MM.1S (cell line): Measurements from ENCODE around the gene PRDX2.

Source experiments
- EZH2 ChIP-seq: fragments of 300-600 bp; sonication (generic); optimal IDR thresholded peaks from 2 replicates; pipeline ENCODE3; 2017; ENCODE audit warnings: low read depth, mild to moderate bottlenecking, antibody characterized with exemption, low read length, mixed read lengths
- TF ChIP-seq, protein P1 (sequence below): fragments of 300-600 bp; sonication (generic); IDR thresholded peaks from 2 replicates; pipeline ENCODE4 v1.5.1; 2016; ENCODE audit warnings: antibody characterized with exemption, low read length, mixed read lengths

DNA sequence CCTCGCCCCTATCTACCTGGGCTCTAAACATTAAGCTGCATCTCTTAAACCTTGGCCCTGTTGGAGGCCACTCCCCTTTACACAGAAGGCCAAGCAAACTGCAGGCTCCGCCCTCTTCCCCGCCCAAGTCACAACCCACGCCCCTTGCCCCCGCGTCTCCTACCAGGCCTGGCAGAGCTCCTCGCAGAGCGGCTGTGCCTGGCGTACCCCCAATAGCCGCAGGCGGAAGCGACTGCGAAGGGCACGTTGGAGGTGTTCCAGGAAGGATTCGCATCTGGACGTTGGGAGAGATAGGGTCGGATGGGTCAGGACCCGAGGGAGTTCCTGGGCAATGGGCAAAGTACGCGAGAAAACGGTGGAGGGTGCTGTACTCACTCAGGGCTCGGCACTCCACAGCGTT lies 26.9 kb upstream of the PRDX2 start:
- TF ChIP-seq, protein P1, sequence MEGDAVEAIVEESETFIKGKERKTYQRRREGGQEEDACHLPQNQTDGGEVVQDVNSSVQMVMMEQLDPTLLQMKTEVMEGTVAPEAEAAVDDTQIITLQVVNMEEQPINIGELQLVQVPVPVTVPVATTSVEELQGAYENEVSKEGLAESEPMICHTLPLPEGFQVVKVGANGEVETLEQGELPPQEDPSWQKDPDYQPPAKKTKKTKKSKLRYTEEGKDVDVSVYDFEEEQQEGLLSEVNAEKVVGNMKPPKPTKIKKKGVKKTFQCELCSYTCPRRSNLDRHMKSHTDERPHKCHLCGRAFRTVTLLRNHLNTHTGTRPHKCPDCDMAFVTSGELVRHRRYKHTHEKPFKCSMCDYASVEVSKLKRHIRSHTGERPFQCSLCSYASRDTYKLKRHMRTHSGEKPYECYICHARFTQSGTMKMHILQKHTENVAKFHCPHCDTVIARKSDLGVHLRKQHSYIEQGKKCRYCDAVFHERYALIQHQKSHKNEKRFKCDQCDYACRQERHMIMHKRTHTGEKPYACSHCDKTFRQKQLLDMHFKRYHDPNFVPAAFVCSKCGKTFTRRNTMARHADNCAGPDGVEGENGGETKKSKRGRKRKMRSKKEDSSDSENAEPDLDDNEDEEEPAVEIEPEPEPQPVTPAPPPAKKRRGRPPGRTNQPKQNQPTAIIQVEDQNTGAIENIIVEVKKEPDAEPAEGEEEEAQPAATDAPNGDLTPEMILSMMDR: no peak
- no peak for TF ChIP-seq EZH2
